22Rv1 (cell line): ENCODE data around the gene ASAP2.

Experiments
- CTCF ChIP-seq: fragments of 450-650 bp; IDR thresholded peaks from 2 replicates; pipeline ENCODE4 v1.5.1; 2017; ENCODE audit warnings: mild to moderate bottlenecking
- ZFX ChIP-seq: fragments of 450-650 bp; IDR thresholded peaks from 2 replicates; pipeline ENCODE4 v1.6.1; 2017; ENCODE audit warnings: antibody characterized with exemption, borderline replicate concordance

GRCh38 chr2:9403924-9404323 is 197.3 kb downstream of the ASAP2 start:
- no peak for TF ChIP-seq ZFX
- no peak for TF ChIP-seq CTCF
